Measurements from ENCODE around the gene MYLK. TPM values are rescaled to one million over a fixed set of nuclear protein-coding genes. Genes with fewer than 3 reads are reported as not detected.

Gene MYLK
- total RNA-seq, 1 experiment from 2014 or later = not detected

DNA sequence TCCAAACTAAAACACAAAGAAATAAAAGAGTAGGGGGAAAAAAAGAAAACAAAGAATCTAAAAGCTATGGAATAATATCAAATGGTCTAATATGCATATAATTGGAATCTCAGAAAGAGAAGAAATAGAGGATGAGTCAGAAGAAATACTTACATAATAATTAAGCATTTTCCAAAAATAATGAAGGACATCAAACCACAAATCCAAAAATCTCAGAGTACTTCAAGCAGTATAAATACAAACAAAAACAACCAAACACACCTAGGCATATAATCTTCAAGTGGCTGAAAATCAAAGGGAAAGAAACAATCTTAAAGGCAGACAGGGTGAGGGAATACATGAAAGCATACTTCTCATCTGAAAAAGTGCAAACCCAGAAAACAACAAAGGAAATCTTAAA is 46.3 kb downstream of the MYLK start:
- in situ Hi-C loops (cut with HindIII; ENCODE audit: low sequenced_read_pairs) = no loop called here
- no peak for DNase-seq (ENCODE audit: low spot score)

GRCh38 chr3:123834631-123835030 is 49.5 kb downstream of the MYLK start:
- in situ Hi-C loops (cut with HindIII; ENCODE audit: low sequenced_read_pairs) = no loop called here
- no peak for DNase-seq (ENCODE audit: low spot score)

- in situ Hi-C loops (cut with HindIII; ENCODE audit: low sequenced_read_pairs) = no loop called here
- DNase-seq (ENCODE audit: low spot score) = no peak
These were observed 50.7 kb downstream of the MYLK start for GRCh38 chr3:123833398-123833785.

DNA sequence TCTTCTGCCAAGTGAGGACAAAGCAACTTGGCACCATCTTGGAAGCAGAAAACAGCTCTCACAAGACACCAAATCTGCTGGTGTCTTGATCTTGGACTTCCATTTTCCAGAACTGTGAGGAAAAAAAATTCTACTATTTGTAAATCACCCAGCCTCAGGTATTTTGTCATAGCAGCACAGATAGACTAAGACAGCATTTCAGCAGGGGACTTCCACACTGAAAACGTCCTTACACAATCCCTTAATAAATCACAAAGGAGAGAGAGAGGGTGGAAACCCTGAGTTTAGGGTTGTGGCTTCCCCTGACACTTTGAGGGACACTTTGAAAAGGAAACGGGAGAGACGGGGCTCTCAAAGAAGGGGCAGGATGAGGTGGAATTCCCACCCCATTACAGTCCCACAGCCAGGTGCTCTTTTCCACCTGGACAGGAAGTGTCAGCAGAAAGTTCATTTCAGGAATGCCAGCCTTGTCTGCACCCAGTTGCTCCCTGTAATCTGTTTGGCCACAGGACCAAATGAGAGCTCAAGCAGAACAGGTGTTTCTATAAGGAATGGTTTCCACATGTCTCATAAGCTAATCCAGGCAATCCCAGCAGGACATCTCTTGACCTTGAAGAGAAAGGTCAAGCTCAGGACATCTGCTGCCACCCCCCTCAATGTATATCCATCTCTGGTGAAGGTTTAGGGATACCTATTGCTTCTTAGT is 51.3 kb downstream of the MYLK start:
- in situ Hi-C loops (cut with HindIII; ENCODE audit: low sequenced_read_pairs) = no loop called here

GRCh38 chr3:123831420-123831819 is 52.7 kb downstream of the MYLK start:
- in situ Hi-C loops (cut with HindIII; ENCODE audit: low sequenced_read_pairs) = no loop called here
- no peak for DNase-seq (ENCODE audit: low spot score)

More for the DNA sequence above, 51.3 kb downstream of the MYLK start:
- no peak for DNase-seq (ENCODE audit: low spot score)

DNA sequence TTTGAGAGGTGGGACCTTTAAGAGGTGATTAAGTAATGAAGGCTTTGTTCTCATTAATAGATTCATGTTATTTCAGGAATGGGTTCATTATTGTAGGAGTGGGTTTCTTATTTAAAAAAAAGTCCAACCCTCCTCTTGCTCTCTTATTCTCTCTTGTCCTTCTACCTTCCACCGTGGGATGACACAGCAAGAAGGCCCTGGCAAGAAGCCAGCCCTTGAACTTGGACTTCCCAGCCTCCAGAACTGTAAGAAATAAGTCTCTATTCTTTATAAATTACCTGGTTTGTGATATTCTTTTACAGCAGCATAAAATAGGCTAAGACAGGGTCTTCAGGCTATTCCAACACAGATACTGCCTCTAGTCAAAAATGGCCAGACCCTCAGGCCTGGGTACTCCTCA is 62.2 kb downstream of the MYLK start:
- DNase-seq (ENCODE audit: low spot score) = no peak
- in situ Hi-C loops (cut with HindIII; ENCODE audit: low sequenced_read_pairs) = no loop called here

- DNase-seq (ENCODE audit: low spot score) = no peak
- in situ Hi-C loops (cut with HindIII; ENCODE audit: low sequenced_read_pairs) = no loop called here
These were observed 64.2 kb downstream of the MYLK start for GRCh38 chr3:123819949-123820348.

GRCh38 chr3:123818921-123819429 is 65.2 kb downstream of the MYLK start:
- in situ Hi-C loops (cut with HindIII; ENCODE audit: low sequenced_read_pairs) = no loop called here
- DNase-seq (ENCODE audit: low spot score) = no peak

DNA sequence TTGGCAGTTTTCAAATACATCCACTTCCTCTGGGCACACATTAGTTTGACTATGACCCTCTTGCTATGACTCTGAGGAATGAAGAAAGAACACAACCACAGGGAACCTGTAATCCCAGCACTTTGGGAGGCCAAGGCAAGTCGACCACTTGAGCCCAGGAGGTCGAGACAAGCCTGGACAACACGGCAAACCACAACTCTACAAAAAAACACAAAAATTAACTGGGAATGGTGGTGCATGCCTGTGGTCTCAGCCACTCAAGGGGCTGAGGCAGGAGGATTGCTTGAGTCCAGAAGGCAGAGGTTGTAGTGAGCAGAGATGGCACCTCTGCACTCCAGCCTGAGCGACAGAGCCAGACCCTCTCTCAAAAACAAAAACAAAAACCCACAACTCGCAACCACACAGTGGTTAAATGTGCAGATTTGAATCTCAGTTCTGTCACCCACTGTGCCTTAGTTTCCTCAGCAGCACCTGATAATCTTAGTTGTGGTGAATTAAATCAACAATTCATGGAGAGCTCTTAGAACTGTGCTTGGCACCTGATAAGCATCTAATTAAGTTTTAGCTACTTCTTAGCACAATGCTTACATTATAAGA is 65.7 kb downstream of the MYLK start:
- in situ Hi-C loops (cut with HindIII; ENCODE audit: low sequenced_read_pairs) = no loop called here

GRCh38 chr3:123817413-123817812 is 66.7 kb downstream of the MYLK start:
- in situ Hi-C loops (cut with HindIII; ENCODE audit: low sequenced_read_pairs) = no loop called here

More for the DNA sequence above, 65.7 kb downstream of the MYLK start:
- DNase-seq (ENCODE audit: low spot score) = no peak

GRCh38 chr3:123816673-123817207 is 67.4 kb downstream of the MYLK start:
- DNase-seq (ENCODE audit: low spot score) = no peak
- in situ Hi-C loops (cut with HindIII; ENCODE audit: low sequenced_read_pairs) = no loop called here

More at GRCh38 chr3:123817413-123817812, 66.7 kb downstream of the MYLK start:
- DNase-seq (ENCODE audit: low spot score) = no peak

DNA sequence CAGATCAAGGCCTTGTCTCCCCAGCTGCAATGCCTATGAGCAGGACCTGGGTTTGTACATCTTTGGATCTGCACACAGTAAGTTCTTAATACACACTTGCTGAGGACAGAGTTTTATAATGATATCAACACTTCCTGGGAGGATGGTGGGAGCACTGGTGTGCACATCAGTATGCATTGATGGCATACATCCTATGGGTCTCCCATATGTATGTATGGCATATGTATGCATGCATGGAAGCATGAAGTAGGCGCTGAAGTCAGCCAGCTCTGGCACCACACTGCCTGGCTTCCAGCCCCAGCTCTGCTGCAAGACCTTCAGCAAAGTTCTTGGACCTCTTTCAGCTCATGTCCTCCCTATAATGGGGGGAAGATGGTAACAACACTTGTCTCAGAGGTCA is 68.2 kb downstream of the MYLK start:
- in situ Hi-C loops (cut with HindIII; ENCODE audit: low sequenced_read_pairs) = no loop called here
- no peak for DNase-seq (ENCODE audit: low spot score)

DNA sequence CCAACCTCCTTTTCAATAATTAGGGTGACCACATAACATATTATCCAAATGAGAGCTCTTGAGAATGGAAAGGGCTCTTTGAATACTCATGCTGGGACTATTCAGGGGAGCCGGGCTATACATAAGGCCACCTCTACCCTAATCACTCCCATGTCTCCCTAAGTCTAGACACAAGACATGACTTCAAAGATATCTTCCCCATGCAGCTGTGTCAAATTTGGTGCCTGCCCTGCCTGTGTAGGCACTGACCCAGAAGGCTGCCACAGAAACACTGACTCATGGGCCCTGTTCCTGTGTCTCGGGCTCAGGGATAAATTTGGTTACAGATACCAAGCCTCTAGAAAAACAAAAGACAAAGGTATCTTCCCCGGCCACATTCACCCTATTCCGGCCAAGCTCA is 70.3 kb downstream of the MYLK start:
- DNase-seq (ENCODE audit: low spot score) = no peak
- in situ Hi-C loops (cut with HindIII; ENCODE audit: low sequenced_read_pairs) = no loop called here

DNA sequence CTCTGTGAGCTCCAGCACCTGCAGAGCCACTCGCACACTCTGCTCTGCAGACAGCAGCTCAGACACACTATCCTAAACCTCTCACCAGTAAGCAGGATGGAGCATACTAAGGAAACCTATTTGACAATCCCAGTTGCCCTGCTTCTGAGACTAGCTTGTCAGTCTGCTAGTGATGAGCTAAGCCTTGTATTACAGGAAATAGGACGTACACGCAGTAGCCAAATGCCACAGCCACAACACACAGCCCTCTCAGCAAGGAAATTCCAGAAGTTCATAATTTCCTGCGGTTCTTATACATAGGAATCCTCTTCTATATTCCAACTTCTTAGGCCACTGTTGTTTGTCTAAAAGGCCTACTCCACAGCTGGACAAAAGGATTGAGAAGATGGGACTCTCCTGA is 74.5 kb downstream of the MYLK start:
- no peak for DNase-seq (ENCODE audit: low spot score)
- in situ Hi-C loops (cut with HindIII; ENCODE audit: low sequenced_read_pairs) = no loop called here

DNA sequence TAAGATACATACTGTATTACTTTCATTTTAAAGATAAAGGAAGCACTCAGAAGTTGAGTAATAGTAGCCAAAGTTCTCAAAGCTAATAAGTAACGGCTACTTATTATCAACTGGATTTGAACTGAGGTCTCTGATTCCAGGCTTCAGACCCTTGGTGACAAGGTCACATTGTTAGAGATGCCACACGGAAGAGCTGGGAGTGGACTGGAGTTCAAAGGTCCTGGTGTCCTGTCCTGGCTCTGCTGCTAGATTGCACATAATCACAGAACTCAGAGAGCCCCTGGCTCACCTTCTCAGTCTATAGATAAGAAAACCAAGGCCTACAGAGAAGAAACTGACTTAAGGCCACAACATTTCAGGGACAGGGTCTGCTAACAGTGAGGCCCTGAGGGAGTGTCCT is 75.3 kb downstream of the MYLK start:
- in situ Hi-C loops (cut with HindIII; ENCODE audit: low sequenced_read_pairs) = no loop called here
- no peak for DNase-seq (ENCODE audit: low spot score)

DNA sequence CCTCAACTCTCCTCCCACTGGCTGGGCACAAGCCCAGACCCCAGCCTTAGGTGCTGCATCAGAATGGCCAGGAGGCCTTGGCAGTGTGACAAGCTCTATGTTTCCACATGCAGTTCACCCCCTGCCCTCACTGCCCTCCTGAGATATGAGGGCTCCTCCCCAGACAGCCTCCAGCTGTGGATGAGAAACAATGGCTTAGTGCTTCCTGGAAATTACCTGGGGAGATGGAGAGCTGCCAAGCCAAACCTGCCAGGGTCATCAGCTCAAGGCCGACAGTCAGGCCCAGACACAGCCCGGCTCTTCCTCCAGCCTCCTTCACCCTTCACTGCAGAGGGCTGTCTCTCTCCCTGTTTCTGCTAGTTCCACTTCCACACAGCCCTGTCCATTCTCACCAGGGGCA is 76.3 kb downstream of the MYLK start:
- DNase-seq (ENCODE audit: low spot score) = no peak
- in situ Hi-C loops (cut with HindIII; ENCODE audit: low sequenced_read_pairs) = no loop called here

- in situ Hi-C loops (cut with HindIII; ENCODE audit: low sequenced_read_pairs) = no loop called here
- no peak for DNase-seq (ENCODE audit: low spot score)
These were observed 78.6 kb downstream of the MYLK start for GRCh38 chr3:123805504-123805903.

- no peak for DNase-seq (ENCODE audit: low spot score)
- in situ Hi-C loops (cut with HindIII; ENCODE audit: low sequenced_read_pairs) = no loop called here
These were observed 79.0 kb downstream of the MYLK start for GRCh38 chr3:123805101-123805500.

GRCh38 chr3:123804676-123805075 is 79.5 kb downstream of the MYLK start:
- in situ Hi-C loops (cut with HindIII; ENCODE audit: low sequenced_read_pairs) = no loop called here
- no peak for DNase-seq (ENCODE audit: low spot score)

- in situ Hi-C loops (cut with HindIII; ENCODE audit: low sequenced_read_pairs) = no loop called here
- no peak for DNase-seq (ENCODE audit: low spot score)
These were observed 80.6 kb downstream of the MYLK start for GRCh38 chr3:123803521-123803920.

All from G401 (cell line).